ENCODE measurements around the gene ACAA2.

The ACAA2 gene

GRCh38 chr18:49768051-49768391 is 45.3 kb downstream of the ACAA2 start:
- DNase-seq = peak in 16 of 51 donors; percentile 3 to 49 (median 13)

GRCh38 chr18:49767111-49768050 is 46.0 kb downstream of the ACAA2 start:
- DNase-seq = no peak

DNA sequence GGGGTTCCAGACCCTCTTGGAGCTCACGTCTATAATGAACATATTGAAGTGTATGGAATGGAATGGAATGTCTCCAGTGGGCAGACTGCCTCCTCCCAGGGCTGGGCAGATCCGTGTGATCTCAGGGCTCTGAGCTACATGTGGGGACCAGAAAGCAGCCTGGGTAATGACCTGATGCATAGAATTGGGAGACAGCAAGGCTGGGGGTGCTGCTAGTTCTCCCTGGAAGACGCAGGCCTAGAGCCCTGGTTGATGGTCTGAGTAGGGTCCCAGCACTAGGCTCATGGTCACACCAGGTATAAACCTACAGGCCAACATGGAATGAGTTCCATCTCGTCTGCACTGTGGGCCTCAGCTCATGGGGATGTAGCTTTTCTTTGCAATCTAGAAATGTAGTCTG is 46.7 kb downstream of the ACAA2 start:
- no peak for DNase-seq

DNA sequence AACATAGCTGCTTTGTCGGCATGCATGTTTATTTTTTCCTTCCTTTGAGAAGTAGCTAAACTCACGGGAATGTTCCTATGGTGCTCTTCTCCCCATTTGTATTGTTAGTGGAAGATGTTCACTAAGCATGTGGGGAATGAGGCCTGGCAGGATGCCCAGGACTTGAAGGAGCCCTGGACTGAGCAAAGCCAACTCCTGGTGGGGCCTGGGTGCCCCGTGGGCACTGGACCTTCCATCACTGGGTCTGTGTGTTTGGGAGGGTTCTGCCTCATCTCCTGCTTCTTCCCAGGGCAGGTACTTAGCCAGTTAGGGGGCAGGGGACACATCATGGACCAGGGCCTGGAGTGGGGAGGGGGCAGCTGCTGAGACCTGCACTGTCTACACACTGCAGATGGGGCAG is 49.3 kb downstream of the ACAA2 start:
- DNase-seq = no peak

DNA sequence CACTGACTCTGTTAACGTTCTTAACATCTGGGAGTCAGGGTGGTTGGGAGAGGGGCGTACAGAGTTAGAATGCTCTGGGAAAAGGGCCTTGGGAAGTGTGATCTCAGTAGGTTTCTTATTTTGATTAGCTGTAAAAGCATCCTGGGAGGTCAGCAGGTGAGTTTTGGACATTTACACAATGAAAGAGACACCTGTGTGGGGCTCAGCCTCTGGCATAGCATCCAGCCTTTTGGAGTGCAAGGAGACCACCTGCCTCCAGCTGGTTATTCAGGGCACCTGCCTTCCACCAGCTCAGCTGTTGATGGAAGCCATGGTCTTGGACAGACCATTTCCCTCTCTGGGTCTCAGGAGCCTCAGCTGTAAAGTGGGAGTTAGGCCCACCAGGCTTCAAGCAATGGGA is 49.7 kb downstream of the ACAA2 start:
- DNase-seq = no peak

DNA sequence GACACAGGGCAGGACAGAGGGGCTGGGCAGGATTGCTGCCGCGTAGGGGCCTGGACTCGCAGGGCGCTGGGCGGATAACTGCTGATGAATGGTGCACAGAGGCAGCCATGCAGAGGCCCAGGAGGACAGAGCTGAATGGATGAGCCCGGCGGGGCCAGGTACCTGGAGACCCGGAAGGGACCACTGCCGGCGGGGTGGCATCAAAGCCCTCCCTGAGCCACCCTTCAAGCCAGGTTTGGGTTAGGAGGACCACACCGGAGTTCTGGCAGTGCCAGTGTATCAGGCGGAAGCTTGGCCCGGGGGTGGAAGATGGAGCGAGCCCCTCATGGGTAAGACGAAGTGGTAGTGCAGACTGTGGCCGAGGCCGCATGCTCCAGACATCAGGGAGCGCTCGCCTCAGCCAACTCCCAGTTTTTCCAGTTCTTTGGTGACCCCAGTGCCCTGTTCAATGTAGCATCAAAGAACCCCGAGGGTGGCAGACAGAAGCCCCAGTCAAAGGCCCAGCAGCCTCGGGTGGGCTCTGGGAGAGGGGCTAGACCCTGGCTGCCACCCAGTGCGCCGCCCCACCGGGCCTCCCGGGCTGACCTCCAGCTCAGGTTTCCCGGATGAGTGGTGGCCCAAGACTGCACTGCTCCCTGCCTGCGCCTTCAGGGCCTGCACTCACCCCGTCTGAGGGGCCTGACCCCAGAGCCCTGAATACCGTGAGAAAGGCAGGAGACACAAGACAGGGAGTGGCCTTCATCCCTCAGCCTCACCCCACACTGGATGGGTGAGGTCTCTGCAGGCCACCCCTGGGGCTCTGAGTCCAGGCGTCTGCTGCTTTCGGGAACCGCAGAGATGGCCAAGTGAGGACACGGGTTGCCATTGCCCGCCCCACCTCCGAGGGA is 50.9 kb downstream of the ACAA2 start:
- DNase-seq = no peak

DNA sequence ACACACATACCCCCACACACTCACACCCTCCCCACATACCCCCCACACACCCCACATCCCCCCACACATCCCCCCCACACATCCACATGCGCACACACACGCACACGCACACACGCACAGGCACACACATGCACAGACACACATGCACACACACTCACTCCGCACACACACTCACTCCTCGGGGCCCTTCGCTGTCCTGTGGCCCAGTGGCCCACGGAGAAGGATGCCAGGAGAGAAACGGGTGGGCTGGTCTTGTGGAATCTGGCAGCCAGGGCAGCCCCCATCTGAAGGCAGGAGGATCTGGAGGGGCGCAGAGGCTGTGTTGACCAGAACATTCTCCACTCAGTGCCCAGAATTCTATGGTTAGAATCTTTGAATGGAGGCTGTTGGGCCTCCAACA is 51.6 kb downstream of the ACAA2 start:
- no peak for DNase-seq

DNA sequence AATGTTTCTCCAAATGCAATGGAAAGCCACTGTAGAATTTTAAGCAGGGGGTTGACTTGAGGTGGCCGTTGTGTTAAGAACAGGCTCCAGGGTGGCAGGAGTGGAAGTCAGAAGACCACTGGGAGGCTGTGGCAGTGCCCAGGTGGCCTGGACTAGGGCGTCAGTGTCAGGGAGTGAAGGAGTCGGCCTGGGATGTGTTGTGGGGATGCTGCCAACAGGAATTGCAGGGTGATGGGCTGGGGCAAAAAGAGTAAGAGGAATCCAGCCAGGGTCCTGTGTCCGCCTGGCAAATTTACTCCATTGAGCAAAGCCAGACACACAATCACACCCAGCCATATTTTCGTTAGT is 55.1 kb downstream of the ACAA2 start:
- no peak for DNase-seq

GRCh38 chr18:49757513-49758262 is 55.6 kb downstream of the ACAA2 start:
- DNase-seq = no peak

- DNase-seq = no peak
Measured at GRCh38 chr18:49756671-49757362, 56.5 kb downstream of the ACAA2 start.

DNA sequence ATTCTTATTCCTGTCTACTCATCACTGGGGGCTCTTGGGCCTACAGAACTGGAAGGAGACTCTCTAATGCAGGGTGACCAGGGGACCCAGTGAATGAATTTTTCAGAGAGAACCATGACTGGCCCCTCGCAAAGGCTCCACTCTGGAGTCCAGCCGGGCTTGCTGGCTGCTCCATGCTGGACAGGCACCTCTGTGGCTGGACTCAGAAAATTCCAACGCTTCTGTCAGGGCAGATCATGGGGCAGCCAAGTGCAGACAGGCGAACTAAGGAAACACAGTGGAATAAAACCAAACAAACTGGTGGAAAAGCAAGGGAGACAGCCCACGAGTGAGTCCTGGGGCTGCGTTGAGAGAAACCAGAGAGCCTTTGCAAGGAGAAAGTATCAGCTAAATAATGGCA is 57.2 kb downstream of the ACAA2 start:
- DNase-seq = no peak

- DNase-seq = no peak
Measured at GRCh38 chr18:49755489-49755888, 57.8 kb downstream of the ACAA2 start.

DNA sequence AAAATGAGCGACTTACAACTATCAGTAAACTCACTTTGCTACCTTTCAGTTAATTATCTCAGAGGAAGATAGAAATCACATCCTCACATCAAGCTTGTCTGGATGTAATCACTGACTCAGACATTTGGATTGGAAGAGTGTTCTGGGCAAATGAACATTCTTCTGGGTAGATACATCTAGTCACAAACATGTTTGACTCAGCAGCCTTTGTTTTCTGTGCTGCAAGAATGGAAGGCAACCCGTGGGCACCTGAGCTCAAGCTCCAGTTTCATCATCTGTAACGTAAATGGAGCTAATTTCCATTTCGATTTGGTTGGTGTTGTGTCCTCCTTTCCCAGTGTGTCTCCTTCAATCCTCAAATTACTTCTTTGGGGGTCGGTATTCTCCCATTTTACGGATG is 58.5 kb downstream of the ACAA2 start:
- no peak for DNase-seq

DNA sequence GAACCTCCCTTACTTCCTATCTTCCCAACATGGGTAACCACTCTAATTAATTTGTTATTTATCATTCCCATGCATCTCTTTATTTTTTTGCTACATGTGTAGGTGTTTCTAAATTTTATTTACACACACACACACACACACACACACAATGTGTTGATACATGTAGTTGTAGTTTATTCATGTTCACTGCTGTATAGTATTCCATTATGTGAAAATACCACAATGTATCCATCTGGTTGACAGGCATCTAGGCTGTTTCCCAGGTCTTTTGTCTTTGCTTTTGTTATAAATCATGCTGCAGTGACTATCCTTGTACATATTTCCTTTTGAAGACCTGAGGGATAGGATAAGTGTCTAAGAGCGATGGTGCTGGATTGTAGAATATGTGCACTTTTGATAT is 59.7 kb downstream of the ACAA2 start:
- no peak for DNase-seq

DNA sequence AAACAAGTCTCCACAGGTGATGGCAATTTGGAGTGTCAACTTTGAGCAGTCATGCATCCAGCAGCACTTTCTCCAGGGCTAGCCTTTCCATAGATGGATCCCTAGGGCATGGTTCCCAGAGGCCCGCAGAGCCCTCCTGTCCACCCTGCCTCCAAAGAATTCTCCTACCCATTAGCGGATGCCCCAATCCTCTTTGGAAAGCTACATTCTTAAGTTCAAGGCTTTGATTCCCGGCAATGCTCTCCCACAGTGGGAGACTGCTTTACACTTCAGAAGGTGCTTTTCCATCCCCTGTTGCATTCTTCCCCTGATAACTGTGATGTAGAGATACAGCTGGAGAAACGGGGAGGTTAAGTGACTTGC is 61.3 kb downstream of the ACAA2 start:
- DNase-seq = no peak

DNA sequence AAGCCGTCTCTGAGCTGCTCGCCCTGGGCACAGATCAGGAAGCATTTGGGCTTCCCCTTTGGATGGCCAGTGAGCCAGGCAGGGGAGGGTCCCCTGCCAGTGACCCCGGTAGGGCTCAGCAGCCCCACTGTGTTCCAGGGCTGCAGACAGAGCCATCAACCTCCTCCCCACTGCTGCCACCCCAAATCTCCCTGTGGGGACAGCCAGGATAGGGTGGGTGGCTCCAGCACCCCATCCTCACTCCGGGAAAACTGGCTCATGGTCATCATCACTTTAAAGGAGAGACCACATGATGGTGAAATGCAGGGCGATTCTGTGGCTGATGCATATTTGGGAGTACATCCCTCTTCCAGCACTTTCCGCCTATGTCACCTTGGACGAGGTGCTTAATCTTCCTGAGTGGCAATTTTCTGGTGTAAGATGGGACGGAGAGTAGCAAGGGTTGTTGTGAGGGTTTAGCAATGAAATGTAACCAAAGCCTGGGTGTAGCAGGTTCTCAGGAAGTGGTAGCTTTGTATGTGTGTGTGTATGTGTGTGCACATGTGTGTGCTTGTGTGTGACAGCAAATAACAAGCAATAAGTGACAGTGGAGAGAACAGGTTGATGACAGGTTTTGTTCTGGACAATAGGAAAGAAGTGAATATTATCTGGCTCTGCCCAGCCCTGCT is 61.8 kb downstream of the ACAA2 start:
- DNase-seq = no peak

GRCh38 chr18:49749563-49749962 is 63.8 kb downstream of the ACAA2 start:
- DNase-seq = no peak

DNA sequence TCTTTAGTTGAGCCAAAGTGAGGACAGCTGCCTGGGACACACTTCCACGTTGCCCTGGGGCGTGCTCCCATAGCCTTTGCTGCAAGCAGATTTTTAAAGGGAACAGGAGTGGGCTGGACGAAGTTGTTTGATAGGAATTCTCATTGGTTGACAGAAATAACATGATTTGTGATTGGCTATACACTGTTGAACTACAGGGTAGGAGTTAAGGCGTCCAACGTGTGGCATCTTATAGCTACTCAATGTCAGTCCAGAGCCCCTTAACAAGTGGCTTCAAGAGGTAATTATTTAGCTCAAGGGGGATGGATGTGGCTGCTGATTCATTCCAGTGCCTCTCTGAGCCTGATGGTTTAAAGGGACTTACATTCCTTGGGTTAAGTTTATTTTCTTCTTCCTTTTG is 65.5 kb downstream of the ACAA2 start:
- DNase-seq = no peak

DNA sequence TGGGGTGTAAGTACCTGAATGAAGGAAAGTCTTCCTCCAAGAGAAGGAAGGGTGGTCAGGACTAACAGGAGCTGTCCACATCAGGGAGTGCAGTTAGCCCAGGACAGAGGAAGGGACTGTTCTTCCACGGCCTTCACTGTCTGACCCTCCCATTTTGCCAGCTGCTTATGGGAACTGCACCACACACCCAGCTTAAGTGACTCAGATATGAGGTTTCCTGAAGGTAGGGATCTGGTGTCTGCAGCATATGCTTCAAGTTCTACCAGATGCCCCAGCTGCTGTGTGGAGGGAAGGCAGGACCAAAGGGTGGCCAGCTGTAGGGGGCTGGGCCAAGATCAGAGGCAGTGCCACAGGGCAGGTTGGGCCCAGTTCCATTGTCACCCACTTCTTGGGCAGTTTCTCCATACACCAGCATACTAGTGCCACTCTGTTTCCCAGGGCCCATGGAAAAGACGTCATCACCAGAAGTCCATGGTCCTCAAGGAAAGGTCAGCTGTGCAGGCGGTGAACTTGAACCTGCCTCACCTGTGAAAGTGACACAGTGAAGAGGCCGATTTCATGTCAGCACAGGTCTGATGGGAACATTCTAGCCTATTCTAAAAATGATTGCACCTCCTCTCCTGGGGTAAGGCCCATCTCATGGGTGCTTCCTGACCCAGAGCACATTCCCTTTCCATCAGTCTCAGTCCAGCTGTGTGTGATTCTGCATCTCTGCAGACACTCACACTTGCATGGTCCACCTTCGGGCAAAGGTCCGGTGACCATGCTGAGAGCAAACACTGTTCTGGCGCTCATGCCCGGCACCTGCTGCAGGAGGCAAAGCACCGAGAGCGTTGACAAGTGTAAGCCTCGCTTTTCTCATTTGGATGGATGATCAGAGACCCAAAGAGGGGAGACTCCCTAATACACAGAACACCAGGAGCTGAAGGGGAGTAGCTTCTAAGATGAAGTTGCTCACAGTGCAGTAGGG is 68.0 kb downstream of the ACAA2 start:
- DNase-seq = no peak
